HG03442 (cell line): ENCODE data around the gene TBP.

Experiments used
- ATAC-seq: cut with Tn5 transposase; IDR thresholded peaks from one replicate; pipeline ENCODE4 v1.9.1; 2021; ENCODE audit warnings: mild to moderate bottlenecking, moderate library complexity; ENCODE audit not compliant: unreplicated experiment

The TBP gene

DNA sequence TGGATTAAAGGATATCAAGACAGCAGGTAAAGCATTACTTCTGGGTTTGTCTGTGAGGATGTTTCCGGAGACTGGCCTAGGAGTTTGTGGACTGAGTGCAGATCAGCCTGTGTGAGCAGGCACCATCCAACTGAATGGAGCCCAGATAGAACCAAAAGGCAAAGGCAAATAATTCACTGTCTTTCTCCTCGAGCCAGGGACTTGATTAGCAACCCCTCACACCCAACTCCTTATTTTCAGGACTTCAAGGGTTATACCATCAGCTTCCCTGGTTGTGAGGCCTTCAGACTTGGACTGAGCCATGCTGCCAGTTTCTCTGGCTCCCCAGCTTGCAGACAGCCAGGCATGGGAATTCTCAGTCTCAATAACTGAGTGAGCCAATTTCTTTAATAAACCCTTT is 20.4 kb upstream of the TBP start:
- ATAC-seq, result no peak

- ATAC-seq, result no peak
Observed at GRCh38 chr6:170535004-170535403, 19.2 kb upstream of the TBP start.

- ATAC-seq, result no peak
Observed at GRCh38 chr6:170536671-170537070, 17.5 kb upstream of the TBP start.

- no peak for ATAC-seq
Observed at GRCh38 chr6:170537329-170537728, 16.8 kb upstream of the TBP start.

DNA sequence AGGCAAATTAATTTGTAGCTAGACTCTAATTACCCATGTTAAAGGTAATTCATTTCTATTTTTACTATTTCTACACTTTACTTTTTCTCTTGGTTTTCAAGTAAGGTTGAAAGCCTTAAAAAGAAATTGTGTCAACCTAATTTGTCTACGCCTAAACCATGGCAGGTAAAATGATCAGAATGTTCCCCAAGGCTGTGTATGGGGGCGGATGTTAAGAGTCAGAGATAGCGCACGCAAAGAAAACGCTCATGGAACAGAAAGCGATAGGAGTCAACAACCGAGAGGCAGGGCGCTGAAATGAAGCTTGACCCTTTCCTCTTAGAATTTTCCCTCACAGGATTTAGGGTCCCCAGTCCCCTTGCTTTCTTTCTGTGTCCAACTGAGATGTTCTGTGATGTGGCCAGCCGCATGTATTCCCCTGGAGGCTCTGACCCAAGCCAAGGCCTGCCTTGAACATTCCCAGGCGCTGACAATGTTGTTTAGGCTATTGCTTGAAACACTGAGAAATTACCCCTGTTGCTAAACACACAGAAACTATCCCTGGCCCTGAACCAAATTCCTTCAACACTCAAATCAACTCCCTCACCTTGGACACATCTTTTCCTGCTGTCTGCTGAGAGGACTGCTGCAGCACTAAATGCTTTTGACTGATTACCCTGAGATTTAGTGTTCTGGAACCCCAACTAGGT is 12.0 kb upstream of the TBP start:
- ATAC-seq, result no peak

DNA sequence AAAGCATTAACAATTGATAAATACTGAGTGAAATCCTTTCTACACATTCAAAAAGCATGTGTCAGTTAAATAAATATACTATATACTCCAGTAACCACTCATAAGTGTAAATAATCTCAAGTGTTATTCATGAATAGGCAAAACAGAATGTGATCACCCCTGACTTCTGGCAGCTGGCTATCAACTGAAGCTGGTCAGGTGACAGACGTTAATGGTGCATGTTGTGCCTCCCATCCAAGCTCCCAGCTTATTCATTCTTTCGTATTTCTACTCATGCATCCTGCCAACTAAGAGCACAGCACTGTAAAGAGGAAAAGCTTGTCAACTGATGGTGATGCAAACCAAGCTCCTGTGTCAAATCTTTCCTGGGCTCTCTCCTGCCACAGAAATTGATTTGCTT is 8.8 kb upstream of the TBP start:
- ATAC-seq, result no peak

- peak; percentile 48 for ATAC-seq
Observed at GRCh38 chr6:170552765-170553533, 1.2 kb upstream of the TBP start, which contains the start of gene PSMB1. PSMB1 (minus strand) TSS chr6:170553307; CDS start chr6:170553242, 65 bp downstream.

- peak; percentile 19 for ATAC-seq
Observed at GRCh38 chr6:170553534-170554012, 596 bp upstream of the TBP start.

- no peak for ATAC-seq
Observed at GRCh38 chr6:170554796-170555137, 598 bp downstream of the TBP start.

DNA sequence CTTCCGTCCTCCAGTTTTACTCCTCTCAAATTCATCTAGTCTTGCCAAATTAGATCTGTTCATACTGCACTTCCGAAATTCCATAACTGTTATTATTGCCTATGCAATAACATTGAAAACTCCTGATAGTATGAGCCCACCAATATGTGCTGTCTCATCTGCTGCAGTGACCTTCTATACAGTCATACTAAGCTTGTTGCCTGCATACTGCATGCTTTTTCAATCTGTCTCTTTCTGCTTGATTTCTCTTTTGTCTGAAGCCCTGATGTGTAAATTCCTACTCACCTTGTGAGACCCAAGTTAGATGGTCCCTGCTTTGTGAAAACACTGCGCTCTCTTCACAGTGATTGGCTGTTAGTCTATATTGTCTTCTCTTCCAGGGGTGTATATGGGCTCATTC is 1.1 kb downstream of the TBP start:
- ATAC-seq, result no peak

DNA sequence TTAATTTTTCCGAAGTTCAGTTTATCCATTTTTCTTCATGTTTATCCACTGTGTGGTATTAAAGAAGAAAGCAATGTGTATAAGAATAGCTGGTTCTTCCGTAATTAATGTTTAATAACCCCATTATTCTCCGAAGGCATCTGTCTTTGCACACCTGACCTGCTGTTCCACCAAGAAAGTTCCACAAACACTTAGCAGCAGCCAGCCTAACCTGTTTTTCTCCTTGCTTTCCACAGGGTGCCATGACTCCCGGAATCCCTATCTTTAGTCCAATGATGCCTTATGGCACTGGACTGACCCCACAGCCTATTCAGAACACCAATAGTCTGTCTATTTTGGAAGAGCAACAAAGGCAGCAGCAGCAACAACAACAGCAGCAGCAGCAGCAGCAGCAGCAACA is 7.4 kb downstream of the TBP start:
- ATAC-seq, result no peak

- no peak for ATAC-seq
Observed at GRCh38 chr6:170564936-170565530, 10.9 kb downstream of the TBP start.

DNA sequence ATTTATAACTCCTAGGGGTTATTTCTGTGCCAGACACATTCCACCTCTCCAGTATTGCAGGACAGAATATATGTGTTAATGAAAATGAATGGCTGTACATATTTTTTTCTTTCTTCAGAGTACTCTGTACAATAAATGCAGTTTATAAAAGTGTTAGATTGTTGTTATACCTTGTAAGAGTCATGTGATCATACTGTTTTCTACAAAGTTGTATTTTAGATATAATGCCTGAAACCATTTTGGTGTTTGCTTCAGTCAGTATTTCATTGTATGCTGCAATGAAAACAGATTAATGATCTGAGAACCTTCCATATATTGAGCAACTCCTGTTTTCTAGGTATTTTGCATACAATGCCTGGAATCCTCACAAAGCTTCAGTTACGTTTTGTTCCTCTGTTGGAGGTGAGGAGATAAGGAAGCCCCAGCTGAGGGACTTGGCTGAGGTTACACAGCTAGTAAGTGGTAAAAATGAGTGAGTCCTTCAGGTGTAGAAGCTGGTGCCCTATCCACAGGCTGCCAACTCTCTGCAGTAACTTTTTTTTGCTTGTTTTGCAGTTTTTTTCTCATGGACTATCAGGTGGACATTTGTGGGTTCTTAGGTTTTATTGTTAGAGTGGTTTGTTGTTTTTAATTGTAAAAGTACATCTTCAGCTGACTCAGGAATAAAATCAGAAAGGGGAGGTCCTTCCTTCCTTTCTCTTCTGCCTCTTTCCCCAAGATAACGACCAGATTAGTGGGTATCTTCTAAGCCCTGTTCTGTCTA is 18.7 kb downstream of the TBP start:
- no peak for ATAC-seq

GRCh38 chr6:170575250-170575649 is 21.1 kb downstream of the TBP start:
- no peak for ATAC-seq

- no peak for ATAC-seq
Observed at GRCh38 chr6:170578909-170579308, 24.7 kb downstream of the TBP start.

- no peak for ATAC-seq
Observed at GRCh38 chr6:170583756-170584180, 29.6 kb downstream of the TBP start.

DNA sequence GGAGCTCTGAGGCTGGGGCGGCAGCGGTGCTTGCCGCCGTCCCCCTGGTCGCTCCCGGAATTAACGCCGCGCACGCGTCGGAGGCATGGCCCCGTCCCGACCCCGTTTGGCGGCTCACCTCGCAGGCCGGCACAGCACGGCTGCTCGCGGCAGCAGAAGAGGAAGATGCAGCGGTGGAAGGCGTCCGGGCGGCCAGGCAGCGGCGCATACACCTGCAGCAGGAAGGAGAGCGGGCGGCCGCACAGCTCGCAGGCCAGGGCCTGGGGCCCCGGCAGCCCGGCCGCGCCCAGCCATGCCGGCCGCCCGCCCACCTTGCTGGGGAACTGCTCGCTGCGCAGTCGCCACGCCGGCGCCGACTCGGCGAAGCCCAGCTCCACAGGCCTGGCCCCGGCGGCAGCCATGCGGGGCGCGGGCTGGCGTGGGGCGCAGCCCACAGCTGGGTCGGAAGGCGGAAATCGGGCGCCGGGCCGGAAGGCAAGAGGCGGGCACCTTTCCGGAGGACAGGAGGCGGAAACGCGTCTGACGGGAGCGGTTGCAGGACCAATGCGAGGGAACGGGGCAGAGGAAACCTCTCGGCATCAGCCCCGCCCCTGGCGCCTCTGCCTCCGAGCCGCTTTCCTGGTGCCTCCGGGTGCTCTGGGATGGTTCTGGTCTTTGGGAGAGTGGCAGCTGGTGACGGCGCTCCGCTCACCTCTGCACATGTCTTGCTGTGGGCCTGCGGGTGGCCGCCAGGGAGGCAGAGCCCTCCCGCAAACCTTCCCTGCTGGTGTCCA is 30.2 kb downstream of the TBP start, which contains the start of gene PDCD2:
PDCD2 (minus strand) TSS at position 457 of the 773 bp plus-strand sequence; CDS start at position 401, 56 bp downstream.
- peak; percentile 96 for ATAC-seq

- peak; percentile 27 for ATAC-seq
Observed at GRCh38 chr6:170584954-170585498, 30.9 kb downstream of the TBP start.

DNA sequence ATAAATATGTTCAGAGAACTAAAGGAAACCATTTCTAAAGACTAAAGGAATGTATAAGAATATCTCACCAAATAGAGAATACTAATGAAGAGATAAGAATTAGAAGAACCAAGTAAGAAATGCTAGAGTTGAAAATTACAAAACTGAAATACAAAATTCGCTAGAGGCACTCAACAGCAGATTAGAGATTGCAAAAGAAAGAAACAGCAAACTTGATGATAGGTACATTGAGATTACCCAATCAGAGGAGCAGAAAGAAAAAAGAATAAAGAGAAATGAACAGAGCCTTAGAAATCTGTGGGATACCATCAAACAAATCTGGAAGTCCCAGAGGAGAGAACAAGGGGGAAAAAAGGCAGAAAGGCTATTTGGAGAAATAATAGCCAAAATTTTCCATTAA is 36.6 kb downstream of the TBP start:
- no peak for ATAC-seq

- ATAC-seq, result no peak
Observed at GRCh38 chr6:170596426-170596825, 42.3 kb downstream of the TBP start.
